HCT116 (cell line): ENCODE measurements around the gene SSU72. TPM values are rescaled to one million over a fixed set of nuclear protein-coding genes. Genes with fewer than 3 reads are reported as not detected.

ENCODE experiments used
- ATAC-seq: fragments of 200-7000 bp; cut with Tn5 transposase; 2 replicates; pipeline ENCODE4 v1.9.1; 2020; ENCODE audit warnings: mild to moderate bottlenecking, moderate library complexity
- BruUV-seq: library from RNA; stranded (reverse); fragments of 400-500 nt; replicated peaks from 2 replicates; lab custom pipeline; 2021; lab: Mats Ljungman, UMichigan
- CTCF ChIA-PET: fragments of 300-600 bp; sonication (Branson Sonifier 250); formaldehyde crosslinking; loops from one replicate; lab custom pipeline; 2021; ENCODE audit warnings: antibody characterized with exemption; lab: Charles Lee
- POLR2A ChIA-PET: fragments of 300-600, 350-600 bp; sonication (Branson Sonifier 250); formaldehyde crosslinking; loops from one replicate; lab custom pipeline; 2021; ENCODE audit warnings: antibody characterized with exemption; lab: Charles Lee
- RAD21 ChIA-PET, 2 experiments: fragments of 300-600 bp; sonication (Branson Sonifier 250); formaldehyde crosslinking; loops; one replicate each; lab custom pipeline; 2023; ENCODE audit warnings: low total read pairs in 2 of 2; ENCODE audit not compliant: uncharacterized antibody in 2 of 2, unreplicated experiment in 2 of 2, low non-redundant PET in 1 of 2; lab: Charles Lee
- DNase-seq: peaks from one replicate; pipeline ENCODE4 v3.0.0-alpha.2; 2010; ENCODE audit warnings: low read depth, low spot score
- H2AFZ ChIP-seq: fragments of 200-600 bp; shearing (Covaris generic), sonication (generic); 2 replicates; pipeline ENCODE4 v1.6.1; 2017; ENCODE audit warnings: low read depth, mixed run types, mixed read lengths, antibody characterized with exemption, low read length; ENCODE audit not compliant: poor library complexity, severe bottlenecking
- H3K27ac ChIP-seq: 2 replicates; pipeline ENCODE4 v1.5.1; 2012; ENCODE audit warnings: low read depth, low read length
- H3K27me3 ChIP-seq: fragments of 200-600 bp; sonication (generic); 2 replicates; pipeline ENCODE4 v1.6.1; 2016; ENCODE audit warnings: mixed run types, low read length, mixed read lengths; ENCODE audit not compliant: insufficient read depth
- H3K36me3 ChIP-seq, 2 experiments: fragments of 200-500 bp in 1 of 2; fragments of 200-600 bp in 1 of 2; sonication (Bioruptor generic) in 1 of 2; sonication (generic) in 1 of 2; 2 replicates each; pipeline versions ENCODE4 v1.5.1 to v1.6.1; 2014 to 2016; ENCODE audit warnings: low read length in 2 of 2, inconsistent platforms in 1 of 2, mixed read lengths in 1 of 2, mixed run types in 1 of 2; ENCODE audit not compliant: insufficient read depth in 2 of 2, control insufficient read depth in 1 of 2
- H3K4me1 ChIP-seq, 2 experiments: fragments of 200-600 bp in 1 of 2; sonication (generic) in 1 of 2; 2 replicates each; pipeline versions ENCODE4 v1.5.1 to v1.6.1; 2012 to 2017; ENCODE audit warnings: low read length in 2 of 2, inconsistent platforms in 1 of 2, mild to moderate bottlenecking in 1 of 2, mixed read lengths in 1 of 2, mixed run types in 1 of 2, moderate library complexity in 1 of 2; ENCODE audit not compliant: insufficient read depth in 2 of 2, control insufficient read depth in 1 of 2
- H3K4me2 ChIP-seq: fragments of 200-600 bp; sonication (generic); 2 replicates; pipeline ENCODE4 v1.6.1; 2017; ENCODE audit warnings: mixed run types, low read length, mixed read lengths
- H3K4me3 ChIP-seq, 2 experiments: fragments of 200-600 bp in 1 of 2; sonication (generic) in 1 of 2; replicated peaks in 1 of 2; 2 replicates each; pipeline ENCODE4 v1.5.1; 2011 to 2016; ENCODE audit warnings: low read length in 2 of 2, control low read depth in 1 of 2, low read depth in 1 of 2, mild to moderate bottlenecking in 1 of 2, mixed read lengths in 1 of 2, mixed run types in 1 of 2
- H3K79me2 ChIP-seq: fragments of 200-600 bp; sonication (generic); 2 replicates; pipeline ENCODE4 v1.6.1; 2017; ENCODE audit warnings: mild to moderate bottlenecking, mixed run types, low read length, moderate library complexity, mixed read lengths; ENCODE audit not compliant: insufficient read depth
- H3K9ac ChIP-seq: fragments of 200-600 bp; sonication (generic); 2 replicates; pipeline ENCODE4 v1.6.1; 2016; ENCODE audit warnings: low read length, mixed read lengths
- H3K9me2 ChIP-seq: fragments of 200-600 bp; sonication (generic), shearing (Covaris generic); 2 replicates; pipeline ENCODE4 v1.6.1; 2017; ENCODE audit warnings: mixed run types, mild to moderate bottlenecking, moderate library complexity; ENCODE audit not compliant: insufficient read depth
- H3K9me3 ChIP-seq, 2 experiments: fragments of 200-500 bp in 1 of 2; fragments of 200-600 bp in 1 of 2; sonication (Bioruptor generic) in 1 of 2; sonication (generic) in 1 of 2; 2 replicates each; pipeline ENCODE4 v1.6.1; 2014 to 2017; ENCODE audit warnings: low read length in 2 of 2, mixed read lengths in 2 of 2, inconsistent platforms in 1 of 2, low read depth in 1 of 2, mild to moderate bottlenecking in 1 of 2, mixed run types in 1 of 2, moderate library complexity in 1 of 2; ENCODE audit not compliant: control insufficient read depth in 1 of 2, insufficient read depth in 1 of 2
- H4K20me1 ChIP-seq: fragments of 200-600 bp; sonication (generic), shearing (Covaris generic); 2 replicates; pipeline ENCODE4 v1.6.1; 2017; ENCODE audit warnings: mixed run types, mild to moderate bottlenecking, moderate library complexity; ENCODE audit not compliant: insufficient read depth
- ATF3 ChIP-seq: IDR thresholded peaks from 2 replicates; pipeline ENCODE4 v1.6.1; 2012
- CBX3 ChIP-seq: IDR thresholded peaks from 2 replicates; pipeline ENCODE4 v1.6.1; 2012; ENCODE audit warnings: low read depth
- CEBPB ChIP-seq: IDR thresholded peaks from 2 replicates; pipeline ENCODE4 v1.6.1; 2012; ENCODE audit warnings: low read depth
- CTCF ChIP-seq, 3 experiments: fragments of 200-600 bp in 1 of 3; sonication (generic) in 1 of 3; IDR thresholded peaks in 2 of 3; conservative IDR thresholded peaks in 1 of 3; 2 replicates each; pipeline ENCODE4 v1.5.1; 2012 to 2017; ENCODE audit warnings: low read depth in 2 of 3, low read length in 2 of 3, antibody characterized with exemption in 1 of 3, borderline replicate concordance in 1 of 3, control low read depth in 1 of 3, mild to moderate bottlenecking in 1 of 3, mixed read lengths in 1 of 3, mixed run types in 1 of 3, moderate library complexity in 1 of 3; ENCODE audit not compliant: insufficient read depth in 1 of 3
- POLR2A ChIP-seq: IDR thresholded peaks from 2 replicates; pipeline ENCODE4 v1.7.0; 2011; ENCODE audit warnings: borderline replicate concordance; ENCODE audit not compliant: insufficient read depth, insufficient read length; ENCODE audit errors: extremely low read depth
- POLR2AphosphoS5 ChIP-seq: IDR thresholded peaks from 2 replicates; pipeline ENCODE4 v1.6.1; 2011; ENCODE audit warnings: mild to moderate bottlenecking, low read depth, low read length, moderate library complexity
- RAD21 ChIP-seq: IDR thresholded peaks from 2 replicates; pipeline ENCODE4 v1.6.1; 2012; ENCODE audit warnings: low read depth, mild to moderate bottlenecking
- SP1 ChIP-seq: IDR thresholded peaks from 2 replicates; pipeline ENCODE4 v1.6.1; 2012; ENCODE audit warnings: low read depth
- TCF7L2 ChIP-seq: IDR thresholded peaks from 2 replicates; pipeline ENCODE4 v1.7.0; 2011; ENCODE audit warnings: borderline replicate concordance, inconsistent platforms; ENCODE audit not compliant: insufficient read depth, insufficient read length; ENCODE audit errors: extremely low read depth
- YY1 ChIP-seq: IDR thresholded peaks from 2 replicates; pipeline ENCODE4 v1.6.1; 2011; ENCODE audit warnings: low read length, low read depth, moderate library complexity, mild to moderate bottlenecking; ENCODE audit not compliant: insufficient replicate concordance; ENCODE audit errors: extremely low read depth
- ZFX ChIP-seq: fragments of 450-650 bp; IDR thresholded peaks from 2 replicates; pipeline ENCODE4 v1.6.1; 2017
- ZNF274 ChIP-seq: fragments of 200-500 bp; sonication (Bioruptor generic); IDR thresholded peaks from 2 replicates; pipeline ENCODE4 v1.6.1; 2014; ENCODE audit warnings: mild to moderate bottlenecking, low read depth, low read length, inconsistent platforms
- intact Hi-C: fragments of 100-400 bp; cut with micrococcal nuclease; formaldehyde crosslinking; loops from 2 replicates; pipeline ENCODE4 v1.10.0; 2022
- total RNA-seq: library from RNA; stranded (reverse); gene quantifications from one replicate; pipeline ENCODE4 v1.2.1, GENCODE V29; 2021; ENCODE audit not compliant: unreplicated experiment

SSU72 gene
- total RNA-seq, 1 experiment from 2014 or later = 134 TPM

- Histone ChIP-seq H2AFZ (no peak overlapping the region), H3K36me3 (0 out of 4 replicates have a peak, but pooled peaks cover 0 to 2% of the 10 kb centered on the region in 2 experiments), H3K9me3 (no peaks in the 10 kb centered on the region), H3K79me2 (peaks cover 3% of the 10 kb centered on the region; the same call in 1 of the 2 replicates), H3K9ac (no peak overlapping the region), H3K4me3 (no peak overlapping the region), H3K27ac (no peak overlapping the region), H3K4me1 (no peaks in the 10 kb centered on the region), H3K4me2 (no peak overlapping the region), H3K9me2 (no peaks in the 10 kb centered on the region), H4K20me1 (no peaks in the 10 kb centered on the region), H3K27me3 (no peaks in the 10 kb centered on the region)
- ChIA-PET RAD21 (no interaction called here), POLR2A (no interaction called here), CTCF (no interaction called here)
- no TSS peak for BruUV-seq
- TF ChIP-seq ZNF274 = no peak
- TF ChIP-seq CBX3 = no peak
- no peak for DNase-seq
- intact Hi-C loops = no loop called here
- ATAC-seq = no peak
These were observed 32.5 kb downstream of the SSU72 start for GRCh38 chr1:1541956-1542765.

GRCh38 chr1:1540818-1541628 is 33.6 kb downstream of the SSU72 start:
- no peaks in the 10 kb centered on the region for H3K4me1 ChIP-seq
- no peak overlapping the region for H3K4me3 ChIP-seq
- no peaks in the 10 kb centered on the region for H4K20me1 ChIP-seq
- H3K79me2 ChIP-seq = peaks cover 3% of the 10 kb centered on the region; the same call in 1 of the 2 replicates
- no peak overlapping the region; the same call in 1 of the 2 replicates for H3K27ac ChIP-seq
- ATAC-seq (no peak), DNase-seq (no peak)
- no peaks in the 10 kb centered on the region for H3K36me3 ChIP-seq
- H3K27me3 ChIP-seq = no peaks in the 10 kb centered on the region
- no TSS peak for BruUV-seq
- H2AFZ ChIP-seq = no peak overlapping the region
- intact Hi-C loops = no loop called here
- CTCF ChIA-PET = no interaction called here
- H3K9me3 ChIP-seq = no peaks in the 10 kb centered on the region
- RAD21 ChIA-PET = no interaction called here
- POLR2A ChIA-PET = no interaction called here
- no peak overlapping the region for H3K9ac ChIP-seq
- H3K9me2 ChIP-seq = no peaks in the 10 kb centered on the region
- TF ChIP-seq SP1 (no peak), ATF3 (no peak), TCF7L2 (no peak), CEBPB (no peak), POLR2A (no peak), POLR2AphosphoS5 (no peak), ZFX (no peak), CTCF (IDR thresholded peaks at IDR 0.05 in 2 of 3, conservative IDR thresholded peaks at IDR 0.05 in 1 of 3; ENCODE audit: borderline replicate concordance in 1 of 3, insufficient read depth in 1 of 3, low read depth in 2 of 3, low read length in 2 of 3) (no peak), YY1 (no peak), RAD21 (no peak)
- H3K4me2 ChIP-seq = no peak overlapping the region
